ENCODE results near the gene PDZRN4. TPM values are rescaled to one million over a fixed set of nuclear protein-coding genes. Genes with fewer than 3 reads are reported as not detected.

PDZRN4 gene
- total and polyA plus RNA-seq, 8 donors, result 0.12 to 0.26 (median 0.23) TPM; not detected in 4

DNA sequence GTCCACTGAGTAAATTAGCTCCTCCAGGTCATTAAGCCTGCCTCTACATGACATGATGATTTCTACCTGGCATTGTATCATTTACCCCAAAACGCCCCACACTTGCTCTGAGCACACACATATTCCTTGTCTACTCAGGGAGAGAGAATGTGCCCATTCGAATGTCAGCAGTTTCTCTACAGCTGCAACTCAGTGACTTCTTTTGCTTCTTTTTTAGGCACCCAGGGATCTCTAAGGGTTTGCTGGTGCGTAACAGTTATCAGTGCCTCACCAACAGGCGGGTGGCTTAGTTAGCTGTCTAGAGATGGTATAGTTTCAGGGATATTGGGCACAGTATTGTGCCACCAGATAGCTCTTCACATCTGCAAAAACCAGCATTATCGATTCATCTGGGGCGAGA is 316.9 kb downstream of the PDZRN4 start:
- ATAC-seq (no peak), DNase-seq (no peak), FAIRE-seq (no peak)
- intact Hi-C loops (cut with DNase I), result no loop called here
- no peaks in the 10 kb centered on the region for H3K9me3 ChIP-seq
- 71 to 80% methylated on average over 6 of the region's 6 CpGs for WGBS, 2 donors
- H3K36me3 ChIP-seq, result no peaks in the 10 kb centered on the region
- TF ChIP-seq, protein P1, sequence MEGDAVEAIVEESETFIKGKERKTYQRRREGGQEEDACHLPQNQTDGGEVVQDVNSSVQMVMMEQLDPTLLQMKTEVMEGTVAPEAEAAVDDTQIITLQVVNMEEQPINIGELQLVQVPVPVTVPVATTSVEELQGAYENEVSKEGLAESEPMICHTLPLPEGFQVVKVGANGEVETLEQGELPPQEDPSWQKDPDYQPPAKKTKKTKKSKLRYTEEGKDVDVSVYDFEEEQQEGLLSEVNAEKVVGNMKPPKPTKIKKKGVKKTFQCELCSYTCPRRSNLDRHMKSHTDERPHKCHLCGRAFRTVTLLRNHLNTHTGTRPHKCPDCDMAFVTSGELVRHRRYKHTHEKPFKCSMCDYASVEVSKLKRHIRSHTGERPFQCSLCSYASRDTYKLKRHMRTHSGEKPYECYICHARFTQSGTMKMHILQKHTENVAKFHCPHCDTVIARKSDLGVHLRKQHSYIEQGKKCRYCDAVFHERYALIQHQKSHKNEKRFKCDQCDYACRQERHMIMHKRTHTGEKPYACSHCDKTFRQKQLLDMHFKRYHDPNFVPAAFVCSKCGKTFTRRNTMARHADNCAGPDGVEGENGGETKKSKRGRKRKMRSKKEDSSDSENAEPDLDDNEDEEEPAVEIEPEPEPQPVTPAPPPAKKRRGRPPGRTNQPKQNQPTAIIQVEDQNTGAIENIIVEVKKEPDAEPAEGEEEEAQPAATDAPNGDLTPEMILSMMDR (IDR thresholded peaks at IDR 0.05), result no peak
- no peak overlapping the region for H3K4me3 ChIP-seq
- H3K27ac ChIP-seq, result no peak overlapping the region
- H3K4me1 ChIP-seq, result no peaks in the 10 kb centered on the region
- no peaks in the 10 kb centered on the region for H3K27me3 ChIP-seq

GRCh38 chr12:41507286-41507685 is 319.2 kb downstream of the PDZRN4 start:
- DNase-seq (no peak), ATAC-seq (no peak), FAIRE-seq (no peak)
- no peak overlapping the region for H3K4me3 ChIP-seq
- H3K36me3 ChIP-seq, result no peaks in the 10 kb centered on the region
- 62 to 67% methylated on average over 3 of the region's 3 CpGs for WGBS, 2 donors
- TF ChIP-seq, protein P1 (IDR thresholded peaks at IDR 0.05), result no peak
- no peaks in the 10 kb centered on the region for H3K27me3 ChIP-seq
- intact Hi-C loops (cut with DNase I), result no loop called here
- H3K9me3 ChIP-seq, result no peaks in the 10 kb centered on the region
- no peak overlapping the region for H3K27ac ChIP-seq
- H3K4me1 ChIP-seq, result no peaks in the 10 kb centered on the region

GRCh38 chr12:41509271-41510055 is 321.3 kb downstream of the PDZRN4 start:
- H3K4me3 ChIP-seq, result no peak overlapping the region
- TF ChIP-seq, protein P1 (IDR thresholded peaks at IDR 0.05), result no peak
- no peaks in the 10 kb centered on the region for H3K9me3 ChIP-seq
- no peak for DNase-seq
- no peaks in the 10 kb centered on the region for H3K36me3 ChIP-seq
- intact Hi-C loops (cut with DNase I), result no loop called here
- no peak for ATAC-seq
- H3K27ac ChIP-seq, result no peak overlapping the region
- no peak for FAIRE-seq
- WGBS, 2 donors, result 49 to 70% methylated on average over 4 of the region's 4 CpGs
- H3K4me1 ChIP-seq, result no peaks in the 10 kb centered on the region
- no peaks in the 10 kb centered on the region for H3K27me3 ChIP-seq

GRCh38 chr12:41510470-41510869 is 322.4 kb downstream of the PDZRN4 start:
- intact Hi-C loops (cut with DNase I), result no loop called here
- TF ChIP-seq, protein P1 (IDR thresholded peaks at IDR 0.05), result no peak
- FAIRE-seq, result no peak
- Histone ChIP-seq H3K4me1 (no peaks in the 10 kb centered on the region), H3K36me3 (no peaks in the 10 kb centered on the region), H3K27ac (no peak overlapping the region), H3K9me3 (no peaks in the 10 kb centered on the region), H3K27me3 (no peaks in the 10 kb centered on the region), H3K4me3 (no peak overlapping the region)
- 26 to 36% methylated on average over 2 of the region's 2 CpGs for WGBS, 2 donors
- no peak for DNase-seq
- peak in 1 of 4 donors; percentile 47 for ATAC-seq

DNA sequence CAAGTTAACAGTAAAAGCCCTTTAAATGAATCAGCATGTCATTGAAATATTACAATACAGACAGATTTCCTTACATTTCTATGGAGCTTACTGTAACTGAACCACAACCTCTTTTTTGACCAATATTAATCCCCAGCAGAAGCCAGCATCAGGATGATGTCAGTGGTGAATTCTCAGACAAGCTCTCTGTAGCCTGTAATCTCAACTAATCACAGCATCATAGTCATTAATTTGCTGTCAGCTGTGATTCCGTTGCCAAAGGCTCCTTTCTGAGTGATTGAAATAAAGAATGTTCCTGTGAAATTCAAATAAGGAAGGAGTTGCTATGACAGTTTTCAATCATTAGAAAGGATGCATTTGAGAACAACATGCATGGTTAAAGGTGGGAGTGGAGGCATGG is 323.1 kb downstream of the PDZRN4 start:
- TF ChIP-seq, protein P1 (IDR thresholded peaks at IDR 0.05), result no peak
- intact Hi-C loops (cut with DNase I), result no loop called here

More for the DNA sequence above, 323.1 kb downstream of the PDZRN4 start:
- ATAC-seq (no peak), DNase-seq (no peak), FAIRE-seq (no peak)
- Histone ChIP-seq H3K36me3 (no peaks in the 10 kb centered on the region), H3K9me3 (no peaks in the 10 kb centered on the region), H3K27ac (no peak overlapping the region), H3K27me3 (no peaks in the 10 kb centered on the region), H3K4me3 (no peak overlapping the region), H3K4me1 (no peaks in the 10 kb centered on the region)
- whole genome bisulfite sequencing, 2 donors, result 11 to 22% methylated on average over 1 of the region's 1 CpG
